Activated CD4-positive, alpha-beta T cell treated with anti-CD3 and anti-CD28 coated beads, Interleukin-2, amount 10 ng/mL, durations not matched to agents 7 days and 5 days (primary cell): ENCODE data around the gene KIAA2012. TPM values are rescaled to one million over a fixed set of nuclear protein-coding genes. Genes with fewer than 3 reads are reported as not detected.

Source experiments
- CTCF ChIA-PET: fragments of 350-600 bp; sonication (Branson Sonifier 250); formaldehyde crosslinking; loops from one replicate; lab custom pipeline; 2021; ENCODE audit warnings: antibody characterized with exemption; lab: Charles Lee
- POLR2A ChIA-PET: fragments of 350-600 bp; sonication (Branson Sonifier 250); formaldehyde crosslinking; loops from one replicate; lab custom pipeline; 2021; ENCODE audit warnings: antibody characterized with exemption; lab: Charles Lee
- DNase-seq: peaks from one replicate; pipeline ENCODE4 v3.0.0-alpha.2; 2020
- H3K27ac Mint-ChIP-seq: one replicate; pipeline ENCODE4 v1.8.0; 2021; ENCODE audit warnings: mild to moderate bottlenecking, moderate library complexity, mixed read lengths
- H3K27me3 Mint-ChIP-seq: one replicate; pipeline ENCODE4 v1.8.0; 2021; ENCODE audit warnings: mixed read lengths
- H3K36me3 Mint-ChIP-seq: one replicate; pipeline ENCODE4 v1.8.0; 2021; ENCODE audit warnings: low read depth, mixed read lengths
- H3K4me1 Mint-ChIP-seq: one replicate; pipeline ENCODE4 v1.8.0; 2021; ENCODE audit warnings: mixed read lengths
- H3K4me3 Mint-ChIP-seq: one replicate; pipeline ENCODE4 v1.8.0; 2021; ENCODE audit warnings: mild to moderate bottlenecking, moderate library complexity, mixed read lengths
- H3K9me3 Mint-ChIP-seq: one replicate; pipeline ENCODE4 v1.8.0; 2021; ENCODE audit warnings: mixed read lengths
- total RNA-seq, 2 experiments: library from RNA; stranded (reverse); gene quantifications; one replicate each; pipeline ENCODE4 v1.2.3, GENCODE V29; 2021

Gene KIAA2012
- total RNA-seq, 2 experiments from 2014 or later = not detected

DNA sequence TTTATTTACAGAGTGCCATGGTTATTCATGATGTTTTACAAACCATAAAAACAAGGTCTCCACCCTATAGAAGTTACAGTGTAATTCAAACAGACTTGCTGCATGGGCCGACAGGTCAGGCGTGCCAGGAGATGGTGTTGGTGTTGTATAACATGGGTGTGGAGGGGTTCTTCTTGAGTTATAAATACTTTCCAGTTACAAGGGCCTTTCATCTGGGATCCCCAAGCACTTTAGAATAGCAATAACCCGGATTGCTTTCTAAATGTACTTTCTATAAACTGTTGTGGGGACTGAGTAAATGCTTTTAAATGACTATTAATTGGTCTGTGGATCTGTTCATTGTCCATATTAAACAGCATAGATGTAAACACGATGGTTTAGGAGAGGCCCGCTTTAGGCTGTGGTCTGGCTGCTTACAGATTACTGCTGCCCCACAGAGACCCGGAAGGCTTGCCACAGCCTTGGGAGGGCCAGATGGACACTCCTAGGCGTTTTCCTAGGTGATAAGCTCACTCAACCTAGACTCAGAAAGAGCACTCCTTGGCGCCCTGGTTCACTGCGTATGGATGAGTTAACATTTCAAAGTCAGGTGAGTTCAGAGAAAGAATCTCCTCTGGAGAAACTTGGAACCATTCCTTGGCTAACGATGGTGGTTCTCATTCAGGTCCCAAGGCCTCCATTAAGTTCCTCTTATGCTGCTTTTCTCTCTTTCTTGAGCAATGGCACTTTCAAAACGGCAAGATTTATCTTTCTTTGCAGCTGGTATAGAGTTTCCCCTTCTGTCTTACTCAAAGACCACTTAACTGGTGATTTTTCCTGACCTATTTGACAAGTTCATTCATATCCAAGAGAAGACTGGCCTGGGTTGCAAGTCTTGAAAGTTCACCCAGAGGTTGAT is 3.6 kb upstream of the KIAA2012 start:
- CTCF ChIA-PET = no interaction called here
- Mint-ChIP-seq H3K36me3 (no peaks in the 10 kb centered on the region), H3K4me3 (no peak overlapping the region), H3K27ac (no peak overlapping the region), H3K9me3 (no peaks in the 10 kb centered on the region), H3K27me3 (peaks cover 6% of the 10 kb centered on the region), H3K4me1 (no peaks in the 10 kb centered on the region)
- DNase-seq = no peak
- POLR2A ChIA-PET = no interaction called here

DNA sequence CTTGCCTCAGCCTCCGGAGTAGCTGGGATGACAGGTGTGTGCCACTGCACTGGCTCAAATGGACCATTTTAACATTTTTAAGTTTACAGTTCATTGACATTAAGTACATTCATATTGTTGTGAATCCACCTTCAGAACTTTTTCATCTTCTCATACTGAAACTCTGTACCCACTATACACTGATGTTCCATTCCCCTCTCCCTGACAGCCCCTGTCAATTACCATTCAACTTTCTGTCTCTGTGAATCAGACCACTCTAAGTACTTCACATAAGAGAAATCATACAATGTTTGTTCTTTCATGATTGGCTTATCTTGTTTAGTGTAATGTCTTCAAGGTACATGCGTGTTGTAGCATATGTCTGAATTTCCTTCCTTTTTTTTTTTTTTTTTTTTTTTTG is 1.9 kb upstream of the KIAA2012 start:
- Mint-ChIP-seq H3K27me3 (peaks cover 10% of the 10 kb centered on the region), H3K36me3 (no peaks in the 10 kb centered on the region), H3K27ac (no peak overlapping the region), H3K4me1 (no peaks in the 10 kb centered on the region), H3K9me3 (no peaks in the 10 kb centered on the region), H3K4me3 (no peak overlapping the region)
- POLR2A ChIA-PET = no interaction called here
- CTCF ChIA-PET = no interaction called here
- no peak for DNase-seq

DNA sequence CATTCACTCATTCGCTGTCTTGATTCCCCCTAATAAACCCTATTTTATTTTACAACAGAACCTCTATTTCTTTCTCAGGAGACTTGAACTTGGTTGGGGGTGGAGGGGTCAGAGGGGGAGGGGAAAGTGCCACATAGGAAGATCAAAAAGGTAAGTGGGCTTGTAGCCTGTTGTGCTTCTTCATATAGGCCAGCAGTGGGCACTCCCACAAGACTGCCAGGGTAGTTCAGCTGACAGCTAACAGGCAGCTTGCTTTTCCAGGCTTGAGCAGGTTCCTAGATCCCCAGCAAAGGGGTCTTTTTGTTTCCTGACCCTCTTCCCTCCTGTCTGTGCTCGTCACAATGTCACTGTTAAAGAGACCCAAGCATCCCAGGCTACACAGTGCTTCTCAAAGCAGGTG is 829 bp upstream of the KIAA2012 start:
- DNase-seq = no peak
- Mint-ChIP-seq H3K4me3 (no peak overlapping the region), H3K9me3 (no peaks in the 10 kb centered on the region), H3K27me3 (peaks cover 7% of the 10 kb centered on the region), H3K27ac (no peak overlapping the region), H3K36me3 (no peaks in the 10 kb centered on the region), H3K4me1 (no peaks in the 10 kb centered on the region)
- POLR2A ChIA-PET = no interaction called here
- CTCF ChIA-PET = no interaction called here

- Mint-ChIP-seq H3K36me3 (no peaks in the 10 kb centered on the region), H3K4me3 (no peak overlapping the region), H3K4me1 (no peaks in the 10 kb centered on the region), H3K27me3 (peaks cover 6% of the 10 kb centered on the region), H3K27ac (no peak overlapping the region), H3K9me3 (no peaks in the 10 kb centered on the region)
- CTCF ChIA-PET = no interaction called here
- DNase-seq = no peak
- POLR2A ChIA-PET = no interaction called here
These were observed 1.3 kb downstream of the KIAA2012 start for GRCh38 chr2:202074324-202074723.

DNA sequence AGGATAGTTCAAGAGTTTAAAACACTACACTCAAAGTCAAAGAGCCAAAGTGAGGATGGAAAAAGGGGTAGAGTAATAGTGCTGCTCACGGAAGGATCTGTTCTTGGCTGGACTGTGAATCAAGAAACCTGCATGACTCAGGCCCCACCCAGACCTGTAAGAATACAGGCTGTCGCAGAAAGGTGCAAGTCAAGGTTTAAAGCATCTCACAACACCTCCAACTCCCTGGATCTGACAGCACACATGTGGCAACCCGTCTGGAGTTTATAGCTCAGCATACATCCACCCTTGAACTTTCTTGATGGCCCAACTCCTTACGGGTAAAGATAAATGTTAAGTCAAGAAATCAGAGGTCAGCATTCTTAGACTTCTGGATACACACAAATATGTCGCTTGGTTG is 6.3 kb downstream of the KIAA2012 start:
- Mint-ChIP-seq H3K36me3 (no peaks in the 10 kb centered on the region), H3K27ac (no peak overlapping the region), H3K4me3 (no peak overlapping the region), H3K4me1 (no peaks in the 10 kb centered on the region), H3K9me3 (peaks cover 3% of the 10 kb centered on the region), H3K27me3 (peaks cover 9% of the 10 kb centered on the region)
- ChIA-PET CTCF (interaction anchor here (1.0 kb wide), 1 partner anchor 33 kb away, joined by 3 read pairs; no protein-coding TSS in a partner anchor), POLR2A (no interaction called here)
- no peak for DNase-seq

- H3K9me3 Mint-ChIP-seq = peaks cover 3% of the 10 kb centered on the region
- ChIA-PET POLR2A (no interaction called here), CTCF (no interaction called here)
- H3K4me1 Mint-ChIP-seq = no peaks in the 10 kb centered on the region
- peaks cover 3% of the 10 kb centered on the region for H3K27me3 Mint-ChIP-seq
- H3K36me3 Mint-ChIP-seq = no peaks in the 10 kb centered on the region
- DNase-seq = no peak
- H3K27ac Mint-ChIP-seq = no peak overlapping the region
- no peak overlapping the region for H3K4me3 Mint-ChIP-seq
These were observed 11.2 kb downstream of the KIAA2012 start for GRCh38 chr2:202084265-202084664.

- ChIA-PET CTCF (interaction anchor here (0.6 kb wide), 1 partner anchor 47 kb away, joined by 5 read pairs; no protein-coding TSS in a partner anchor), POLR2A (no interaction called here)
- no peak for DNase-seq
- H3K4me3 Mint-ChIP-seq = no peak overlapping the region
- H3K27ac Mint-ChIP-seq = no peak overlapping the region
- H3K4me1 Mint-ChIP-seq = no peaks in the 10 kb centered on the region
- no peaks in the 10 kb centered on the region for H3K9me3 Mint-ChIP-seq
- H3K36me3 Mint-ChIP-seq = no peaks in the 10 kb centered on the region
- peaks cover 9% of the 10 kb centered on the region for H3K27me3 Mint-ChIP-seq
These were observed 15.7 kb downstream of the KIAA2012 start for GRCh38 chr2:202088777-202089176.

DNA sequence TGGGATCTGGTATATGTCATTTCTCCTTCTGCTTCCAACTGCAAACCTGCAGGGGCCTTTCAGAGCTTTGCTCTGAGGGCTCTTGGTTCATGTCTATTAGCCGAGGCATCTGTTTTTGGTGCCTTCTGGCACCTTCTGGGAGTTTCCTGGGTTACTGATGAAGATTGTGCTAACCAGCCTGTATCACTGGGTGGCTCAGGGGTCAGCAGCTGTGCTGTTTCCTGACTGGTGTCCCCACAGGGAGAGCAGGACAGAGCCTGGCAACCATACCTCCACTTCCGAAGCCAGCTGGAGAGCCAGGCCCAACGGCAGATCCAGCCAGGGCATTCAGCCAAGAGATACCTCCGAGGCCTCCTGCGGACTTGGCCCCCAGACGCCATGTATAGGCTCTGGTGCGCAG is 17.5 kb downstream of the KIAA2012 start:
- no peaks in the 10 kb centered on the region for H3K9me3 Mint-ChIP-seq
- H3K4me1 Mint-ChIP-seq = no peaks in the 10 kb centered on the region
- ChIA-PET POLR2A (no interaction called here), CTCF (no interaction called here)
- H3K27ac Mint-ChIP-seq = no peak overlapping the region
- no peaks in the 10 kb centered on the region for H3K36me3 Mint-ChIP-seq
- no peak for DNase-seq
- H3K27me3 Mint-ChIP-seq = peaks cover 11% of the 10 kb centered on the region
- no peak overlapping the region for H3K4me3 Mint-ChIP-seq

DNA sequence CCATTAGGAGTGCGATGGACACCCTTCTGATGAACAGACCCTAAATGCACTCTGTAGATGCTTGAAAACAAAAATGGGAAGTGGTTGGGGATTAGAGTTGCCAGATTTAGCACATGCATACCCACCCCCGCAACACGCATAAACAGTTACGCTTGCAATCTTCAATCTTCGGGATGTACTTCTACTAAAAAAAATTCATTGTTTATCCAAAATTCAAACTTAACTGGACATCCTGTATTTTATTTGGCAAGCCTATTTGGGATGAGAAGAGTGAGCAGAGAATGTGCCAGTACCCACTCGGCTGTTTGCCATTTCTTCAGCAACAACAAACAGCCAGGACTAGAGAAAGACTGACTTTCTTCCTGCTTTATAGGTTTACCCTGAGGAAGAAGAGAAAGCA is 18.4 kb downstream of the KIAA2012 start:
- Mint-ChIP-seq H3K36me3 (no peaks in the 10 kb centered on the region), H3K4me3 (no peak overlapping the region), H3K27me3 (peaks cover 11% of the 10 kb centered on the region), H3K4me1 (no peaks in the 10 kb centered on the region), H3K27ac (no peak overlapping the region), H3K9me3 (no peaks in the 10 kb centered on the region)
- ChIA-PET POLR2A (no interaction called here), CTCF (no interaction called here)
- no peak for DNase-seq

DNA sequence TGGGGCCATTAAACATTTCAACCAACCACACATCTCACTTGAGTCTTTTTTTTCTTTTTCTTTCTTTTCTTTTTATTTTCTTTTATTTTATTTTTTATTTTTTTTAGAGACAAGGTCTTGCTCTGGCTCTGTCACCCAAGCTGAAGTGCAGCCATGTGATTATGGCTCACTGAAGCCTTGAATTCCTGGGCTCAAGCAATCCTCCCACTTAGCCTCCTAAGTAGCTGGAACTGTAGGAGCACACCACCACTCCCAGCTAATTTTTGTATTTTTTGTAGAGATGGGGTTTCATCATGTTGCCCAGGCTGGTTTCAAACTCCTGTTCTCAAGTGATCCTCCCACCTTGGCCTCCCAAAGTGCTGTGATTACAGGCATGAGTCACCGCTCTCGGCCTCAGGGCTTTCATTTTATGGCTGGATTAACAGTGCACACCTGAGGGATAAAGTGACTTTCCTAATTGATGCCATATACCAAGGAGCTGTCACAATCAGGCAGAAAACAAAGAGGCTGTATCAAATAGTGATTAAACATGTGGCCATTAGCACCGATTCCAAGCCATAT is 21.5 kb downstream of the KIAA2012 start:
- no peak overlapping the region for H3K27ac Mint-ChIP-seq
- no peak overlapping the region for H3K4me3 Mint-ChIP-seq
- ChIA-PET POLR2A (no interaction called here), CTCF (interaction anchor here (1.6 kb wide), 1 partner anchor 10 kb away, joined by 3 read pairs; no protein-coding TSS in a partner anchor)
- no peak for DNase-seq
- H3K27me3 Mint-ChIP-seq = peaks cover 8% of the 10 kb centered on the region
- H3K9me3 Mint-ChIP-seq = no peaks in the 10 kb centered on the region
- H3K4me1 Mint-ChIP-seq = no peaks in the 10 kb centered on the region
- H3K36me3 Mint-ChIP-seq = no peaks in the 10 kb centered on the region

- no peaks in the 10 kb centered on the region for H3K36me3 Mint-ChIP-seq
- peaks cover 4% of the 10 kb centered on the region for H3K27me3 Mint-ChIP-seq
- H3K27ac Mint-ChIP-seq = no peak overlapping the region
- DNase-seq = no peak
- ChIA-PET POLR2A (no interaction called here), CTCF (interaction anchor here (1.6 kb wide), 1 partner anchor 9 kb away, joined by 3 read pairs; no protein-coding TSS in a partner anchor)
- no peaks in the 10 kb centered on the region for H3K4me1 Mint-ChIP-seq
- no peak overlapping the region for H3K4me3 Mint-ChIP-seq
- no peaks in the 10 kb centered on the region for H3K9me3 Mint-ChIP-seq
These were observed 22.2 kb downstream of the KIAA2012 start for GRCh38 chr2:202095235-202095634.

DNA sequence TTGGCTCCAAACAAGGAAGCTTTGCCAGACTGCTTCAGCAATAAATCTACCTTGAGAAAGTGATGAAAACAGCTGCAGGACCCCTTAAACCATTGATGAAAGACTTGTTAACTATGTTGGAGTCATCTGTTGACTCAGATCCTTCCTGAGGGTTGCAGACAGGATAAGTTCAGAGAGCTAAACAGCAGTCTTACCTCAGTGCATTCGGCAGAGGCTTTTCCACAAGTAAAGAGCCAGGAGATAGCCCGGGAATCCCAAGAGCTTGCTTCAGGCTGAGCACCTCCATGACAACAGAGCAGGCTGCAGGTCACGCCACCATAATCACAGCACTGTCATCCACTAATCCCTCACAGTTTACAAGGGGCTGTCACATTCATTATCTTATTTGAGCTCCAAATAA is 23.7 kb downstream of the KIAA2012 start:
- H3K4me1 Mint-ChIP-seq = no peaks in the 10 kb centered on the region
- DNase-seq = no peak
- CTCF ChIA-PET = interaction anchor here (0.6 kb wide), 1 partner anchor 31 kb away, joined by 3 read pairs; no protein-coding TSS in a partner anchor
- POLR2A ChIA-PET = no interaction called here
- no peak overlapping the region for H3K27ac Mint-ChIP-seq
- H3K27me3 Mint-ChIP-seq = peaks cover 4% of the 10 kb centered on the region
- H3K4me3 Mint-ChIP-seq = no peak overlapping the region
- H3K36me3 Mint-ChIP-seq = no peaks in the 10 kb centered on the region
- H3K9me3 Mint-ChIP-seq = no peaks in the 10 kb centered on the region

DNA sequence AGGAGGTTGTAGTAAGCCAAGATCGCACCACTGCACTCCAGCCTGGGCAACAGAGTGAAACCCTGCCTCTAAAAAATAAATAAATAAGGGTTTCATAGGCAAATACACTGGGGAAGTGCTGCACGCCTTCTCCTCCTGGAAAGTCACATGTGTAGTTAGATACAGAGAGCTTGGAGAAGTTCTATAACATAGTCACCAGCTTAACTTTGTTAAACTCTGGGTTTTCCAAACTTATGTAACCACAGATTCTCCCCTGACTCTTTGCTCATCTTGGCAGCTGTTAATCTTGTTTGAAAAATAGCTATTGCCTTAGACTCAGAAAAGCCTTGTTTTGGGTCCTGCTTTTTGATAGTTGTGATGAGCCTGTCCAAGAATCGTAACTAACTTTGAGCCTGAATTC is 25.2 kb downstream of the KIAA2012 start:
- no peaks in the 10 kb centered on the region for H3K4me1 Mint-ChIP-seq
- no peaks in the 10 kb centered on the region for H3K9me3 Mint-ChIP-seq
- DNase-seq = no peak
- H3K27ac Mint-ChIP-seq = no peak overlapping the region
- H3K36me3 Mint-ChIP-seq = no peaks in the 10 kb centered on the region
- peaks cover 2% of the 10 kb centered on the region for H3K27me3 Mint-ChIP-seq
- CTCF ChIA-PET = interaction anchor here (0.7 kb wide), 1 partner anchor 73 kb away, joined by 4 read pairs; no protein-coding TSS in a partner anchor
- POLR2A ChIA-PET = no interaction called here
- H3K4me3 Mint-ChIP-seq = no peak overlapping the region
